Suppressor macrophage treated with lipopolysaccharide for 1 hour (primary cell): Measurements from ENCODE around the gene MED6.

Experiments used
- DNase-seq, 3 donors: peaks; one replicate each; pipeline ENCODE4 v3.0.0-alpha.2; 2020 to 2022

Gene MED6

GRCh38 chr14:70597731-70598130 lies 2.7 kb downstream of the MED6 start:
- peak in 2 of 3 donors; percentile 29 to 35 for DNase-seq

GRCh38 chr14:70595443-70596185 lies 4.8 kb downstream of the MED6 start:
- no peak for DNase-seq

DNA sequence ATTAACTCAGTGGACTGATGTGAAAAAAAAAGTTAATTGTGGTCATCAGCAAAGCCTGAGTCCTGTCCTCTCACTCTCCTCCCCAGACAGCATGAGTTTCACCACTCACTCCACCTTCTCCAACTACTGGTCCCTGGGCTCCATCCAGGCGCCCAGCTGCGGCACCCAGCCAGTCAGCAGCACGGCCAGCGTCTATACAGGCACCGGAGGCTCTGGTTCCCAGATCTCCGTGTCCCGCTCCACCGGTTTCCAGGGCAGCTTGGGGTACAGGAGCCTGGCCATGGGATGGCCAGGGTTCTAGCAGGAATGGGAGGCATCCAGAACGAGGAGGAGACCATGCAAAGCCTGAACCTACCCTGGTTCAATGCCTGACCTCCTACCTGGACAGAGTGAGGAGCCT lies 6.0 kb downstream of the MED6 start:
- DNase-seq, result no peak

DNA sequence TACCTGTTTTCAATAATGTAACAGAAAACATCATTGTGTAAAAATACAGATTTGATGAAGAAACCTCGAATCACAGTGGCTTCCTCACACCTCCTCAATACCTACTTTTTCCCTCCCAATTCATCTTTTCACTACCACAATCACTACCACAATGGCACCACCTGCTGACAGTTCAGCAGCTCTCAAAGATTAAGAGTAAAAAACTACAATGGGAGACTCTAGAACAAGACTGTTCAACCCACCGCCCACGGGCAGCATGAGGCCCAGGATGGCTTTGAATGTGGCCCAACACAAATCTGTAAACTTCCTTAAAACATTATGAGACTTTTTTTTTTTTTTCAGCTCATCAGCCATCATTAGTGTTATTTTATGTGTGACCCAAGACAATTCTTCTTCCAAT lies 15.2 kb downstream of the MED6 start:
- peak; percentile 26 to 71 (median 38) for DNase-seq

- DNase-seq, result no peak
These were observed 23.6 kb downstream of the MED6 start for GRCh38 chr14:70576891-70577290.

GRCh38 chr14:70573050-70573449 lies 27.4 kb downstream of the MED6 start:
- DNase-seq, result no peak

DNA sequence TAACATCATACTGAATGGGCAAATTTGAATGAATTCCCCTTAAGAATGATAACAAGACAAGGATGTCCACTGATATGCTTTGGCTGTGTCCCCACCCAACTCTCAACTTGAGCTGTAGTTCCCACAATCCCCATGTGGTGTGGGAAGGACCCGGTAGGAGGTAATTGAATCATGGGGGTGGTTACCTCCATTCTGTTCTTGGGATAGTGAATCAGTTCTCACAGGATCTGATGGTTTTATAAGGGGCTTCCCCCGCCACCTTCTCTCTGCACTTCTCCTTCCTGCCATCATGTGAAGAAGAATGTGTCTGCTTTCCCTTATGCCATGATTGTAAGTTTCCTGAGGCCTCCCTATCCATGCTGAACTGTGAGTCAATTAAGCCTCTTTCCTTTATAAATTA lies 29.3 kb downstream of the MED6 start:
- peak in 2 of 3 donors; percentile 2 to 13 for DNase-seq

- DNase-seq, result peak in 2 of 3 donors; percentile 8 to 11
These were observed 32.7 kb downstream of the MED6 start for GRCh38 chr14:70567791-70568190.

- no peak for DNase-seq
These were observed 36.6 kb downstream of the MED6 start for GRCh38 chr14:70563869-70564268.

DNA sequence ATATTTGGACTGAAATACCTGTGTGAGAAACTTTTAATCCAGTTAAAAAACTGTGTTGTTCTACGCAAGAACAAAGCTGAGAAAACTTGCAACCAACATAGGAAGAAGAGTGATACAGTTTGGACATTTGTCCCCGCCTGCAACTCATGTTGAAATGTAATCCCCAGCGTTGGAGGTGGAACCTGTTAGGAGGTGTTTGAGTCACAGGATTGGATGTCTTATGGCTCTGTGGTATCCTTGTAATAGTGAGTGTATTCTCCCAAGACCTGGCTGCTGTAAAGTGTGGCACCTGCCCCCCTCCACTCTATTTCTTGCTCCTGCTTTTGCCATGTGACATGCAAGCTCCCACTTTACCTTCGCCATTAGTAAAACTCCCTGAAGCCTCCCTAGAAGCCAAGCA lies 37.0 kb downstream of the MED6 start:
- no peak for DNase-seq

DNA sequence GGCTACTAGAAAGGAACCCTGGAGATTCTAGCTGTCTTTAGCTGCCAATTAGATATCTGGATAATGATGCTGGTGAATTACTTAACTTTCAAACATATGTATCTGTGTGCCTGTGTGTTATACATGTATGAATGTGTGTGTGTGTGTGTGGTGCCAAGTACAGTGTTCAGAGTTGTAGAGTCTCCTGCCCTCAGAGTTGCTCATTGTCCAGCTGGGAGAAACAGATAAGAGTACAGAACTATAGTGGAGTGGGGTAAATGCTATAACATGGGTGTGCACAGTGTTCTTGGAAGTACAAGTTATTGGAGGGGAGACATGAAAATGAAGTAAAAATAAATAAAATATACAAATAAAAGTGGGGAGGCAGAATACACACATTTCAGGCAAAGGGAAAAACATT lies 42.1 kb downstream of the MED6 start:
- DNase-seq, result no peak

DNA sequence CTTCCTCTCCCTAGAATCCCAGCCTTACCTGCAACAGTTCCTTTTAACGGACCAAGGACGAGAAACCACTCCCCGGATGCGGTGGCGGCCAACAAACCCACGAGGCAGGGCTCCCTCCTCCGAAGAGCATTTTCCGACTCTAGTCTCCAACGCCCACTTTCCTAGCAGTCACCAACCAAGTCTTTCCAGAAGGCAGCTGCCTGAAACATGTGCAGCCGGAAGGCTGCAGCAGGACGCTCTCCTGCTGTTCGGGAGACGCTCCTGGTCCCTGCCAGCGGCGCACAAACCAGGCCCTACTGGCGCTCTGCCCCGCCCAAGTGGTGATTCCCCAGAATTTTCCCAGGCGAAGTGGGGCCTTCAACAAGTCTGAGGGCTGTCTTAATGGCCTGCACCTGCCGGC lies 44.6 kb downstream of the MED6 start:
- no peak for DNase-seq

DNA sequence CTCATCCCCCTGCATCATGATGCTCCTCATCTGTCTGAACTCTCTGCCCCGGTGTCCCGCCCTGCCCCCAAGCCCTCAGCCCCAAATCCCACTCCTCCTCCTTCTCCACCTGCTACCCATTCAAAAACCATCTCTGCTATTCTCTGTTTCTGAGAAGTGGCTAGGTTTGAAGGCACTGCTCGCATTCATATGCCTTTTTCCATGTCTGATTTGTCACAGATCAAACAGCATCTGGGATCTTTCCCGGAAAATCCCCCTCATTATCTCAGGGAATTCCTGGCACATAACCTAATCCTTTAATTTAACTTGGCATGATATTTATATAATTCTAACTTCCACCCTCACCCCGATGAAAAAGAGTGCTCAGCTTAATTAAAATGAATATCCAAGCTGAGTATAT lies 62.4 kb downstream of the MED6 start:
- no peak for DNase-seq

- no peak for DNase-seq
These were observed 63.6 kb downstream of the MED6 start for GRCh38 chr14:70536830-70537229.

DNA sequence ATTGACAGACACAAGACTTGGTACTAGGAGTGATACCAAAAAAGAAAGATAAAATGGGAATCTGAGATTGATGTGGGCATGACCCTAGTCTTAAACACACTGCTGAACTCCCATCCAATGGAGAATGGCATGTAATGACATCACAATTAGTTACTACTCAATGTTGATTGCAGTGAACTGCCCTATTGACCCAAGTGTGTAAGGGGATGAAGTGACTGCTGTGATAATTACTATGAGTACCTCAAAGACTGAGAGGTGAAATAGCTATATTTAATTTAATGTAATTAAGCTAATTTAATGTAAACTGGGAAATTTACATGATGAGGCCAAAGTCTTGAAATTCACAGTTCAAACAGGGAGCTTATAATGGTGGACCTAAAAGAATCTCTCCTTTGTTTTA lies 65.6 kb downstream of the MED6 start, which contains the start of gene ADAM20:
TSS of gene ADAM20 (minus strand) at position 101 of the 400 bp plus-strand sequence. CDS start 10,247 bp downstream, outside the sequence.
- DNase-seq, result no peak
